Measurements from ENCODE around the gene ANKRD17.
A peak's percentile ranks its signal among the peaks of the same experiment; 100 is the strongest.

ANKRD17 gene

GRCh38 chr4:73103799-73104503, 154.6 kb downstream of the ANKRD17 start:
- no peak for DNase-seq

GRCh38 chr4:73099143-73099542, 159.5 kb downstream of the ANKRD17 start:
- DNase-seq: no peak

GRCh38 chr4:73098713-73099112, 159.9 kb downstream of the ANKRD17 start:
- DNase-seq: no peak

GRCh38 chr4:73098016-73098415, 160.6 kb downstream of the ANKRD17 start:
- no peak for DNase-seq

GRCh38 chr4:73092868-73093267, 165.7 kb downstream of the ANKRD17 start:
- no peak for DNase-seq

- DNase-seq: no peak
Measured at GRCh38 chr4:73090738-73091137, 167.9 kb downstream of the ANKRD17 start.

- no peak for DNase-seq
Measured at GRCh38 chr4:73087871-73088270, 170.7 kb downstream of the ANKRD17 start.

- DNase-seq: no peak
Measured at GRCh38 chr4:73086095-73086868, 172.3 kb downstream of the ANKRD17 start.

GRCh38 chr4:73080789-73081188, 177.8 kb downstream of the ANKRD17 start:
- DNase-seq: no peak

GRCh38 chr4:73075832-73076231, 182.8 kb downstream of the ANKRD17 start:
- DNase-seq: no peak

- DNase-seq: no peak
Measured at GRCh38 chr4:73070074-73070390, 188.6 kb downstream of the ANKRD17 start.

- DNase-seq: peak; percentile 91
Measured at GRCh38 chr4:73069338-73070073, 189.1 kb downstream of the ANKRD17 start, which contains the start of gene COX18. TSS of gene COX18 (minus strand) at chr4:73069716. CDS start at chr4:73069649, 67 bp downstream.

GRCh38 chr4:73068491-73069337, 189.9 kb downstream of the ANKRD17 start:
- DNase-seq: no peak

- no peak for DNase-seq
Measured at GRCh38 chr4:73067971-73068394, 190.6 kb downstream of the ANKRD17 start.

GRCh38 chr4:73066928-73067327, 191.7 kb downstream of the ANKRD17 start:
- DNase-seq: no peak

- DNase-seq: no peak
Measured at GRCh38 chr4:73066445-73066844, 192.2 kb downstream of the ANKRD17 start.

- no peak for DNase-seq
Measured at GRCh38 chr4:73064536-73064935, 194.1 kb downstream of the ANKRD17 start.

- no peak for DNase-seq
Measured at GRCh38 chr4:73055241-73055897, 203.2 kb downstream of the ANKRD17 start.

GRCh38 chr4:73053974-73054480, 204.6 kb downstream of the ANKRD17 start:
- DNase-seq: no peak

- no peak for DNase-seq
Measured at GRCh38 chr4:73053076-73053475, 205.5 kb downstream of the ANKRD17 start.

GRCh38 chr4:73051625-73052024, 207.0 kb downstream of the ANKRD17 start:
- no peak for DNase-seq

GRCh38 chr4:73045879-73046278, 212.7 kb downstream of the ANKRD17 start:
- DNase-seq: no peak

Measured in NCI-H226 (cell line).